RPMI7951 (cell line): Measurements from ENCODE around the gene IL17REL. TPM values are rescaled to one million over a fixed set of nuclear protein-coding genes. Genes with fewer than 3 reads are reported as not detected.
A peak's percentile ranks its signal among the peaks of the same experiment; 100 is the strongest.

Source experiments
- DNase-seq: peaks from one replicate; pipeline ENCODE4 v3.0.0-alpha.2; 2012; ENCODE audit warnings: low read depth
- total RNA-seq: library from RNA; depleted of rRNA; stranded (reverse); fragments of >200 nt; shearing (Covaris generic); gene quantifications from 2 replicates; pipeline ENCODE4 v1.2.3, GENCODE V29; 2014

IL17REL gene
- total RNA-seq, 1 experiment from 2014 or later = not detected

DNA sequence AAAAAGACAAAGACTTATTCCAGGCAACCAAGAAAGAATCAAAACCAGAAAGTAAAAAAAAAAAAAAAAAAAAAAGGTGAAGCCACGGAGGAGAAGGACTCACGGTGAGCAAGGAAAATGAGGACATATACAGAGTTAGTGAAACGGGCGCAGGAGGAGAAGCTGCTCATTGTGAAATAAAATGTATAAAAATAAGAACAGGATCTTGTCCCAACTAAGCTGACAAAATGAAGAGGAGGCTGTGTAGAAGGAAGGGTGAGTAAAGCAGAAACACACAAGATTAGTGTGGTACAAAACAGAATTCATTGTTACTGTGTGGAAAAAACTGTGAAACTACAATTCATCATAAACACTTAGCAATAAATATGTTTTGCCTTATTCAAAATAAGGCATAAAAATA is 7.6 kb downstream of the IL17REL start:
- DNase-seq = no peak

DNA sequence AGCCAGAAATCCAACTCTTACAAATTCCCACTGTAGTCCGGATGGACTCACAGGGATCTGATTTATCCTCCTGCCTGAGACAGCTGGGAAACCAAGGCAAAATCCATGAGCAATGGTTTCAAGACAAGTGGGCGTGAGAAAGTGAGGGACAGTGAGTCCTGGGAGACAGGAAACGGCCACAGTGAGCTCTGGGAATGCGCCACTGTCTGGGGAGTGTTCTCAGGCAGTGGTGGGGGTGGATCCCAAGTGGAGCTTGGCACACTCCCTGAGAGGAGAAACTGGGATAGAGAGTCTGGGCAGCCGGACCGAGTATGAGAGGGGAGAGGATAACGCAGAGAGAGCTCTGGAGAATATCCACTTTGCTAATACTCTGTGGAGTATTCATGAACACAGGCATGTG is 9.8 kb downstream of the IL17REL start:
- DNase-seq = peak; percentile 8

DNA sequence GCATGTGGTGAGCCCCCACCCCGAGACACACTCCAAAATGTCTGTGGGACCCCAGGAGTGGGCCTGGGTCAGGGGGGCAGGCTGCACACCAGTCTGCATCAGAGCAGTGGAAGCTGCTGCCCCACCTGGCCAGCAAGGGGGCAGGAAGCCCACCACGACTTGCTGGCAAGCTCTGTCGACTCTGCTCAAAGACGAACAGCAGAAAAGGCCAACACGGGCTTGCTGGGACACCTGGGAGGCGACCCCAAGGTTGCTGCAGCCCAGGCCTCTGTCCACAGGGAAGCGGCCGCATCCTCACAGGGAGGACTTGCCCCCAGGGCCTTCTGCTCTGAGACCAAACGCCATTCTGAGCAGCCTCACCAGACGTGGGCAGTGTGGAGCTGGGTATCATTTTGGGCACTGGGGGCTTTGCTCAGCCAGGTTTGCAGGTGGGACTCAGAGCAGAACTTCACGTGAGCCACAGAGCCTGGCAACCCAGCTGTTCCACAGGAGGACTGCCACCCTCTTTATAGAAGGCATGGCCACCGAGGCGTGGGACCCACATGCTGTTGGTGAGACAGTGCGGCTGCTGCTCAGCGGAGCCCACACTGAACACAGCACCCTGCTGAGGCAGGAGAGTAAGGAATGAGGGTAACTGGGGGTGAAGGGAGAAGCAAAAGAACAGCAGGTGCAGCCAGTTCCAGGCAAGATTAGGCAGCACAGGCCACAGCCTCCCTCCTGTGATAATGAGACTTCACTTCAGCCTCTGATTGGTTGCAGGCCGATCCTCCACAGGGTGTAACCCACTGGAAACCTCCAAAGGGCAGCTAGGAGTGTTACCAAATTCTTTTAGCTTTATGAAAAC is 11.0 kb downstream of the IL17REL start:
- DNase-seq = no peak

DNA sequence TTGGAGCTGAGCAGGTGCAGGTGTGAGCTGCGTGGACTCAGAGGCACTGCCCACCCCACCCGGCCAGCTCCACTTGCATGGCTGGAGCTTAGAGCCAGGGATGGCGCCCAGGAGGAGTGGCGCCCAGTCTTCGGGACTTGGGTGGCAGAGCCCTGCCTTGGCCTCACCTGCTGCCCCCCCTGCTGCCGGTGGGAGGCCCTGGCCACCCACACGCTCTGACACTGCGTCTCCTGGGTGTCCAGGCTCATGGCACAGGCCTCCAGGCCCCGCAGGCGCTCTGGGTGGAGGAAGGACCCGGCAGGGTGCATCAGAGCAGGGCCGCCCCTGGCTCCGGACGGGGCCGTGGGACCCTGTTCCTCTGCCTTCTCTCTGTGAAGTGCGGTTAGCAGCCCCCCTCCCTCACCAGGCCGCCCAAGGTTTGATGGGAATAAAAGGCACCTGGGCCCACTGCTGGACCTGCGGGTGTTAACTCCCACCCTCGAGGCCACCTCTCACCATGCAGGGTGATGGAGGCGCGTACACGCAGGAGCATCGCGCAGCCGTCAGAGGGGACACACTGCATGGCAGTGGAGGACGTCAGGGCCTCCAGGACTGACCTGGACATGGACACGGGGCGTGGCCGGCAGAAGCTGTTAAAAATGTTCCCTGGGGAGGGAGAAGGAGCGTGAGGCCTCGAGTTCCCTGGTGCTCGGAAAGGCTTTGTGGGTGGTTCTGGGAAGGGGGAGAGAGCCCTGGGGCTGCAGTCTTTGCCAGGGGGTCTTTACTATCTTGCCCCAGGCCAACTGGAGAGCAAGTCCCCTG is 11.8 kb downstream of the IL17REL start:
- no peak for DNase-seq

DNA sequence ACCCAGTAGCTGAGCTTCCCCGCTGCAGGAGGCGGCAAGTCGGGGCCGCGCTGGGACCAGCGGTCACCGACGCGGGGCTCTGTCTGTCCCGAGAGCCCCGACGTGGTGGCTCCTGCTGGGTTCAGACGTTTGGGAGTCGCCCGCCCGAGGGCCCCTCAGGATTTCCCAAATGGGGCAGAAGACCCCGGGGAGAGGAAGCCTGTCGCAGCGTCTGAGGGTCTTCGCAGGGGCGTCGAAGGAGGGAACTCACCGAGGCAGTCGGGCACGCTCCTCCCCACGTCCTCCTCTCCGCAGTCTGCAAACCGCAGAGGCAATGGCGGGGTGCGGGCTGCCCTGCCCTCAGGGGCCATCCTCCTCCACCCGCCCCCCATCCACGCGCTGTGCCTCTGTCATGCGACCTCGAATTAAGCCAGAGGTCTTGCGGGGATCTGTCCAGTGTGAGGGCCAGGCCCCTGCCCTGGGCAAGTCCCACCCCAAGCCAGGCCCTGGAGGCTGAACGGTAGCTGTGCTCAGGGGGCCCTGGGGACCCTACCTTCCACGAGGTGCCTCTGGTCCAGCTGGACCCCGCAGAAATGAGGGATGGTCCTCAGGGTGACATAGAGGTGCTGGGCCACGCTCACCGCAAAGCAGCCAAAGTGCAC is 12.5 kb downstream of the IL17REL start:
- no peak for DNase-seq

DNA sequence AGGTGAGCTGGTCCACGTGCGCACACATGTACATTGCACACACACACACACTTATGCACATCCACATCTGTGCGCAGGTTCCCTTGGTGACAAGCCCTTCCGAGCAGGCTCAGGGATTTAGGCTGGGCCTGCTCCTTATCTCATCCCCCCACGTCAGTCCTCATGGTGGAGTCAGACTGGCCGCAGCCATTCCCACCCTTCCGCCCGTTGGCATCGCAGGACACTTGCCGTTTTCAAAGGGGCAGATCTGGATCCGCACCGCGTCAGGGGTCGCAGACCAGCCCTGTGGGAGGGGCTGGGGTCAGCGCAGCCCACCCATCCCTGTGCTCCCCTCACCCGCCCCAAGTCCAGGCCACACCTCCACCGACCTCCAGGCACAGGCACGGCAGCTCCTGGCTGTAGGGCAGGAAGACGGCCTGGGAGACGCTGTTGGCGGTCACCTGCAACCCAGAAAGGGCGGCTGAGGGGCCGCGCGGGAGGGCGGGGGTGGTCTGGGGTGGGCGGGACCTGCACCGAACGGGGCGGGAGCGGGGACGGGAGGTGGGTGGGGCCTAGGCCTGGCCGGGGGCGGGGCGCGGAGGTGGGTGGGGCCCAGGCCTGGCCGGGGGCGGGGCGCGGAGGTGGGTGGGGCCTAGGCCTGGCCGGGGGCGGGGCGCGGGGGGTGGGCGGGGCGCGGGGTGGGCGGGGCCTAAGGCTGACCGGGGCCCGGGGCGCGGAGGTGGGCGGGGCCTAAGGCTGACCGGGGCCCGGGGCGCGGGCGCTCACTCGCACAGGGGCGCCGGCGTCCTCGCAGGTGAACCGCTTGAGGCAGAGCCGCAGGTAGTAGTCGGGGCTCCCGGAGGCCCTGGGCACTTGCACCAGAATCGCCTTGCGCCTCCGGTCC is 13.3 kb downstream of the IL17REL start:
- DNase-seq = no peak

DNA sequence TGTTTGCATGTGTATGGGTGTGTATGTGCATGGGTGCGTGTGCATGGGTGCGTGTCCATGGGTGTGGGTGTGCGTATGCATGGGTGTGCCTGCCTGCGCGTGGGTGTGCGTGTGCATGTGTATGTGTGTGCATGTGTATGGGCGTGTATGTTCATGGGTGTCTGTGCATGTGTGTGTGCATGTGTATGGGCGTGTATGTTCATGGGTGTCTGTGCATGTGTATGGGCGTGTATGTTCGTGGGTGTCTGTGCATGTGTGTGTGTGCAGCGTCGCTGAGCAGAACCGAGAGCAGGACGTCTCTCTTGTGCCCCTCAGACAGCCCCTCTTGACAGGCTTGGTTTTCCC is 13.9 kb downstream of the IL17REL start:
- no peak for DNase-seq

DNA sequence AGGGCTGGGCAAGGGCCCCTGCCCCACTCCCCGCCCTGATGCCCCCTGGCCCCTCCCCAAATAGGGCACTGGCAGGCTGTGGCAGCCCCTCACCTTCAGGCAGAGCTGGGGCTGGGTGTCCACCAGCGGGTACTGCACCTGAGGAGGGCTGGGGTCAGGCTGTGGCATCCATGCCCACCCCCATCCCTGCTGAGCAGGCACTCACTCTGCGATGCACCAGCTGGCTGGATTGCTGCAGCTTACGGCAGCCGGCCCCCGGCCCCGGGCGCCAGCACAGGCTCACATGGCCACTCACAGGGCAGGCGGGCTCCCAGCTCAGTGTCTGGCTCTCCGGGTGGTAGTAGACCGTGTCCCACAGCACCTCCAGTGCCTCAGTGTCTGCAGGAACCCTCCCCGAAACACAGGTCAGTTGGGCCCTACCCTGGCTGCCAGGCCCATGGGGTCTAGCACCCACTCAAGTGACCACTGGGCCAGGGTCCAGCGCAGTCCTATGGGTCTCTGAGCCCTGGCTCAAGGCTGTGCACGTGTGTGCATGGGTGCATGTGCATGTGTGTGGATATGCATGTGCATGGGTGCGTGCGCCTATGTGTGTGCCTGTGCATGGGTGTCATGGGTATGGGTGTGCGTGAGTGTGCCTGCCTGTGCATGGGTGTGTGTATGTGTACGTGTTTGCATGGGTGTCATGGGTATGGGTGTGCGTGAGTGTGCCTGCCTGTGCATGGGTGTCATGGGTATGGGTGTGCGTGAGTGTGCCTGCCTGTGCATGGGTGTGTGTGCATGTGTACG is 14.4 kb downstream of the IL17REL start:
- no peak for DNase-seq

DNA sequence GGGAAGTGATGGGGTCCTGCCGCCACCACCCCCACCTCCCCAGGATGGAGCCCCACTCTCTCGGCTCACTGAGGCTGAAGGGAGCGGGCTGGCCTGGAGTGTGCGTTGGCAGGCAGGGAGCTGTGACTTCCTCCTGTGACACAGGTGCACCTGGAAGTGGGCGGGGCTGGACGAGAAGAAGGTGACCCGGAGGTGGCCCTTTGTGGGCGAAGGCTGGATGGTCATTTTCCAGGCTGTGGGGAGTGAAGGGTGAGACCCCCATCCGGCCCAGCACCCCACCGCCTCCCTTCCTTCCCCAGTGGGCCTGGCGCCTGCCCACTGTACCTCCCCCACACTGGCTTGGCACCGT is 15.3 kb downstream of the IL17REL start:
- DNase-seq = no peak

DNA sequence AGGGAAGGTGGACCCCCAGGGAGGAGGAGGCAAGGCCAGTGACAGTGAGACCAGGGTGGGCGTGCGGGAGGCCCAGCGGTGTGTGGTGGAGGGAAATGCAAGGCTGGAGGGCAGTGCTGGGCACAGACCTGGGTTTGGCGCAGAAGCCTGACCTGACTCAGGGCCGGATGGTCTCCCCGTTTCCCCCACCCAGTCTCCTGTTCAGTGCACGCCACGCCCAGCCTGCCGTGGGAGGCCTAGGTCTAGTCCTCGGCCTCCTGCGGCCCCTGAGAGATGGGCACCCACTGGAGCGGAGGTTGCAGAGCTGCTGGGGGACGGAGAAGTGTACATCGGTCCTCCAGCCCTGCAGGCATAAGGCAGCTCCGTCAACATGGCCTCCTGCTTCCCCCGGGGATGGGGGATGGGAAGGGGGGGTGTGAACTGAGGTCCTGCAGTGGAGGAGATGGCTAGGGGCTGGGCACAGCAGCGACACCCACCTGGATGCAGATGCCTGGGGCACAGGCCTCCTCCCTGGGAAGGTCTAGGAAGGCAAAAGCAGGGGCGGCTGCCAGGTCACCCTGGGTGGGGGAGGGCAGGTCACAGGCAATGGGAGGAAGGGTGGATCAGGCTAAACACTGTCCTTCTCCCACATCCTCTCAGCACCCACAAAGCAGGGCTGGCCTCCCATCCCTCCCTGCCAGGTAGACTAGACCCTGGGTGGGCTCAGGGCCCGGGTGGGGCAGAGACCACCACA is 15.9 kb downstream of the IL17REL start:
- DNase-seq = no peak

DNA sequence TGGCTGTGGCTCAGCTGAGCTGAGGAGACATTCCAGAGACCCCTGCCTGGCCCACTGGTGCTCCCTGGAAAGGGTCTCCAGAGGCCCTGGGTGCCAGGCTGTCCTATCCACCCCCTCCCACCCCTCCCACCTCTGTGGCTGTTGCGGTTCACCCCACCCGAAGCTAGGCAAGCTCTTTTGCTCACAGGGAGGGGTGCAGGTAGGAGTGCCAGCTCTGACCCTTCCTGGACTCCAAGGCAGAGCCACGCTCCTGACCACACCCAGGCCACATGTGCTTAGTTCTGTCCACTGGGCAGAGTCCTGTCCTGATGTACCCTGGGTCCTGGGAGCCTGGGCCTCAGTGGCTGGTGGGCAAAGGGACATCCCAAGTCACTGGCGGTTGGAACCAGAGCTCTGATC is 16.4 kb downstream of the IL17REL start:
- DNase-seq = no peak

DNA sequence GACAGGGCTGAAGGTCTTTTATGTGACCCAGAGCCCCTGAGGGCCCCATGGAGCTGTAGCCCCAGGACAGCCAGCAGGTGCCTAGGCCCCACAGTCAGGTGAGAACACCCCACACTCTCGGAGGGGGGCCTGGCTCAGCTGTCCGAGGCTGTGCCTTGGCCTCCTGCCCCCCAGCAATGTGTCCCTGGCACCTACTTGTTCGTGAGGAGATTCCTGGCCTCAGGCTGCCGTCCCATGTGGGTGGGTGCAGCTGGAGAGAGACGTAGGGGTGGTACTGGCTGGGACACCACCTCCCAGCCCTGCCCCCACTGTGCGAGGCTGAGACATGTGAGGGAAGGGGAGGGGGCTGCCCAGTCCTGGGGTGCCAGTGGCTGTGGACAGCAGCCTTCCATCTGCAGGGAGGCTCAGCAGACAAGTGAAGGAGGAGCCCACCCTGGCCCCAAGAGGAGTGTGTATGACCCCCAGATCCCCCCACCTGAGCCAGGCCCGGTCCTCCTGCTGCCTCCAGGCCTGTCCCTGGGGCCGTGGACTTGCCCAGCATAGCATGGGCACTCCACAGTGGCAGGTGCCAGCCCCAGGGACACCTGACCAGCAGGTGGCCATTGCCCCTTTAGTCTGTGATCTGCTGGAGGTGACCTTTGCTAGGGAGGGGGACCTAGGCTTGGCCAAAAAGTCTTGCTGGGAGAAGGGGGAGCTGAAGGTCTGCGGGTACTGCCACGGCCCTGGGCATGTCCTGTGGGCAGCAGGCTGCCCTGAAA is 17.0 kb downstream of the IL17REL start:
- no peak for DNase-seq

DNA sequence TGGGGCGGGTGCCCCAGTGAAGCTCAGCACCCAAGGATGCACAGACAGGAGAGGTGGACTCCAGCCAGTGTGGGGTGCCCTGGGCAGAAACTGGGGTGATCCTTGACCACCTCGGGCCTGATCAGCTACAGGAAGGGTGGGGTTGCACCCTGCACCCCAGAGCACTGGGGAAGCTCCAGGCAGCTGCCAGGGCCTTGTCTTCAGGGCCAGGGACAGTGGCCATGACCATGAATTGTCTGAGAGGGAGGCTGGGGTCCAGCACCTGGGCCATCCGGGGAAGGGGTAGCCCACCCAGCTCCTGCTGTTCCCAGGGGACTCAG is 17.6 kb downstream of the IL17REL start:
- no peak for DNase-seq

DNA sequence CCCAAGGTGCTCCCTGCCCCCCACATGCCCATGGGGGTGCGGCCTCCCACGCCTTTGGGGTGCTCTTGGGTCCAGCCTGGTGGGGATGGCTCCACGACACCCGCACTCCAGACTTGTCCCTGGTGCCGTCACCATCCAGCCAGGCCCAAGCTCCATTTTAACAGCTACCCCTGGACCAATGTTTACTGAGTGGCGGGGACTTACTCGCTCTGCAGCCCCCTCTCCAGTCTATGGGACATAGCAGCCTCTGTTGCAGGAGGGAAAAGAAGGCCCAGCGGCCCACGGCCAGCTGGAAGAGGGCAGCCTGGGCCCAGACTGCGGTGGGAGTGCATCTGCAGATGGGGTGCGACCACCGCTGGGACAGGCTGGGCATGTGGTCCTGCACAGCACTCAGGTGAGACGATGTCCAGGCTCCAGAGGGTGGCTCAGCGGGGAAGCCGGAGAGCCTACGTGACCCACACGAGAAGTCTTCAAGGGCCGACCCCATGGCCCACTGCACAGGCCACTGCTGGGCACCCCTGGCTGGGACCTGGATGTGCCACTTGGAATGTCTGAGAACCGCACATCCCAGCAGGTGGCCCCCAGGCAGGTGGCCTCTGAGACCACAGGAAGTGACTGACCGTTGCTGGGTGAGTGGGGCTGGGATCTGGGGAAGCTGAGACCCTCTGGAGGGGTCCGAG is 18.1 kb downstream of the IL17REL start:
- DNase-seq = no peak

DNA sequence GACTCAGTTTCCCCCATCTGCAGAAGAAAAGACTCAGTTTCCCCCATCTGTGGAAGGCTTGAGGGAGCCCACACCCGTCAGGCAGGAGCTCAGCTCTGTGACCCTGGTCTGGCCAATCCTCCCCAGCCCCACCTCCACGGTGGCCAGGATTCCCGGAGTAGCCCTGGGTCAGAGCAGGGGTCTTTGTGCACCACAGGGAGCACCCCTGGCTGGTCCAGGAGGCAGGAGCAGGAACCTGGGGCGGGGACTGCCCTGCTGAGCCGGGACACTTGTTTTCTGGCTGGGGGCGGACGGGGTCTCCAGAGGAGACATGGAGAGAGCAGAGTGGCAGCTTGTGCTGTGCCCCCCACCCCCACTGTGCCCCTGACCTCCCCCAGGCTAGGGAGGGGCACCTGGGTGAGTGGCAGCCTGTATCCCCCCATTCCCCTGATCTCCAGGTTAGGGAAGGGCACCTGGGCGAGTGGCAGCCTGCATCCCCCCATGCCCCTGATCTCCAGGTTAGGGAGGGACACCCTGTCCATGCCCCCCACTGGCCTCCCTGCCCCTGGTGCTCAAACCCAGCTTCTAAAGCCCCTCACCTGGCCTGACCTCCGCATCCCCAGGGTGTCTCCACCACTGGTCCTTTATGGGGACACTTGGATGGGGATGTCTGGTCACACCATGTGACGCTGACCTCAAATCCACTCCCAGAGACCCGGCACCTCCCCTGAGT is 18.8 kb downstream of the IL17REL start:
- DNase-seq = no peak

DNA sequence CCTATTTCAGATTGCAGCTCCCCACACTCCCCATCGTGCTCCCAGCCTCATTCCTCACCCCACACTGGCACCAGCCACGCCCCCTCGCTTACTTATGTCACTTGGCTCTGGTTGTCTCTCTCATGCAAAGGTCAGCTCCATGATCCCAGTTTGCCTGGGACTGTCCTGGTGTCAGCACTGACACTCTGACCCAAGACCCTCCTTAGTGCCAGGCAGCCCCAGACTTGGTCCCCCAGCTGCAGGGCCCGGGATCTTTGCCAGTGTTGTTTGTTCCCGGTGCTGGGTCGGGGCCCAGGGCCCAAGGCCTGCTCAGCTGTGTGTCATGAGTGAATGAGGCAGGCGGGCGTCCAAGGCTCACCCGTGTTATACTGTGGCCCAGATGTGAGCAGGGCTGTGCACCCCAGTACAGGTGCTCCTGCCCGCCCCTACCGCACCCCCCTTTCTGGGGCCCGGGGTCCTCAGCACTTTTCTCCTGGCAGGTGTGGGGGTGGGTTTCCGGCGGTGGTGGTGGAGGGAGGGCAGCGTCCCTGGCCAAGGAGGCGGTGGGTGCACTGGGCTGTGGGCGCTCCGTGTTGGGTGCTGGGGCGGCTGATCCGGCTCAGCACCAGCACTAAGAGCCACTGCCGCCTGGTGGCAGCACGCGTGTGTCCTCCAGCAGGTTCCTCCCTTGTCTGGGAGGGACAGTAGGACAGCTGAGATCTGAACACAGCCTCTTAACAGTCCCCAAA is 19.5 kb downstream of the IL17REL start:
- peak; percentile 35 for DNase-seq

DNA sequence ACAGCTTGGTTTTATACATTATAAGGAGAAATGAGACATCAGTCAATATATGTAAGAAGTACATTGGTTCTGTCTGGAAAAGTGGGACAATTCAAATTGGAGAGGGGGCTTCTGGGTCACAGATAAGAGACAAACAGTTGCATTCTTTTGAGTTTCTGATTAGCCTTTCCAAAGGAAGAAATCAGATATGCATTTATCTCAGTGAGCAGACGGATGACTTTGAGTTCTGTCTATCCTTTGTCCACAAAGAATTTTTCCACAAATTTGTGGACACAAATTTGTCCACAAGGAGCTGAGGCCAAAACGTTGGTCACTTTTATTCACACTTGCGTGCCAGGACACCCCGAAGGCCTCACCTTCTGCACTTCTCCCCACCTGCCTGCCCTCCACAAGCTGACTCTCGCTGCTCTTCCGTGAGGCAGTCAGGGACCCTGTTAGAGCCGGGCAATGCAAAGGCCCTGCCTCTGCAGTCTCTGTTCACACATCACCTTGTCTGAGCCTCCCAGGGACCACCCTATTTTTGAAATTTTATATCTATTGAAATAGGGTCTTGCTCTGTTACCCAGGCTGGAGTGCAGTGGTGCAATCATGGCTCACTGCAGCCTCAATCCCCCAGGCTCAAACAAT is 20.5 kb downstream of the IL17REL start:
- no peak for DNase-seq
